ENCODE data around the gene ZNF784.

- TF ChIP-seq CTCF (IDR thresholded peaks at IDR 0.05; ENCODE audit: borderline replicate concordance, extremely low read depth, low read length, poor library complexity, severe bottlenecking), result no peak
- TF ChIP-seq EZH2 (IDR thresholded peaks at IDR 0.05; ENCODE audit: borderline replicate concordance, low read depth, low read length, severe bottlenecking), result no peak
Measured at GRCh38 chr19:55626350-55626749, 2.0 kb upstream of the ZNF784 start.
